Type B pancreatic cell (in vitro differentiated cells): Measurements from ENCODE around the gene SMIM12. TPM values are rescaled to one million over a fixed set of nuclear protein-coding genes. Genes with fewer than 3 reads are reported as not detected.

Experiments
- DNase-seq: peaks from one replicate; pipeline ENCODE4 v3.0.0; 2021; ENCODE audit warnings: mixed read lengths; ENCODE audit not compliant: unreplicated experiment; ENCODE audit errors: extremely low spot score
- H3K27ac Mint-ChIP-seq: 2 replicates; pipeline ENCODE4 v1.8.0; 2021; ENCODE audit warnings: mild to moderate bottlenecking, mixed read lengths
- H3K27me3 Mint-ChIP-seq: 2 replicates; pipeline ENCODE4 v1.8.0; 2021; ENCODE audit warnings: mixed read lengths
- H3K36me3 Mint-ChIP-seq: 2 replicates; pipeline ENCODE4 v1.8.0; 2021; ENCODE audit warnings: mixed read lengths
- H3K4me1 Mint-ChIP-seq: one replicate; pipeline ENCODE4 v1.8.0; 2021; ENCODE audit warnings: mixed read lengths; ENCODE audit not compliant: unreplicated experiment
- H3K4me3 Mint-ChIP-seq: 2 replicates; pipeline ENCODE4 v1.8.0; 2021; ENCODE audit warnings: mild to moderate bottlenecking, mixed read lengths
- H3K9me3 Mint-ChIP-seq: 2 replicates; pipeline ENCODE4 v1.8.0; 2021; ENCODE audit warnings: mixed read lengths
- total RNA-seq: library from RNA; stranded (reverse); gene quantifications from 2 replicates; pipeline ENCODE4 v1.2.1, GENCODE V29; 2021; ENCODE audit warnings: low replicate concordance
- TF ChIP-seq, protein P1 (sequence below): fragments of 200-600 bp; sonication (generic); conservative IDR thresholded peaks from 2 replicates; pipeline ENCODE4 v1.5.0; 2021; ENCODE audit warnings: antibody characterized with exemption, mild to moderate bottlenecking

The SMIM12 gene
- total RNA-seq, 1 donor from 2014 or later, result 39.0 TPM

DNA sequence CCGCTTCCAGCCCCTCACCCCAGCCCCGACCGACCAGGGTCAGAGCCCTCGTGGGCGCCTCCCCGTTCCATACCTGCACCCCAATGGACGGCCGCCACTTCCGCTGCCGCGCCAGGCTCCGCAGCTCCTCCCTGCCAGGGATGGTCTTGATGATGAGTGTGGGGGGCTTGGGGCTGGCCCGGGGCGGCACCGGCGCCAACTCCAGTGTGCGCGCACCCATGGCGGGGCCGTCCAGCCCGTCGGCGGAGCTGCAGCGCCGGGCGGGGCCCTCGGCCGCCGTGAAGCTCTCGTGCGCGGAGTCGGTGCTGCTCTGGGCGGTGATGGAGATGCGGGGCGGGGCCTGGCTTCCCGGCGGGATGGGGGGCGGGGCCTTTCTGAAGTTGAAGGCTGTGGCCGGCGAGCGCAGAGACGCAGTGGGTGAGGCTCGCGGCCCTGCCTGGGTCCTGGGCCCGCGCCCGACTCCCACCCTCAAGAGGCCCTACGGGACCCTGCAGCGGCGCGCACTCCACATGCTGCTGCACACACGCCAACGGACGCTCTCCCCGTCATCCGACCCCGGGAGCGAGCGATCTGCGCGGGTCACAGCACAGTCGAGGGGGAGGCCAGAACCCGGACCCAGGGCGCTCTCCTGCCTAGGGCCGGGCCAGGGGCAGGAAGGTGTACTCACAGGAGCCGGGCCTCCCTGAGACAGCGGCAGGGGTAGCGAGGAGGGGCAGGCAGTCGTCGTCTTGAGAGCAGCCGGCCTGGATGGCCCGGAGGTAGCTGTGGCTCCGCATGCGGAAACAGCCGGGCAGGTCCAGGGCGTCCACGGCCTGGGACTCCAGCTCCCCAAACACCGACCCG, 26.1 kb upstream of the SMIM12 start:
- TF ChIP-seq, protein P1, sequence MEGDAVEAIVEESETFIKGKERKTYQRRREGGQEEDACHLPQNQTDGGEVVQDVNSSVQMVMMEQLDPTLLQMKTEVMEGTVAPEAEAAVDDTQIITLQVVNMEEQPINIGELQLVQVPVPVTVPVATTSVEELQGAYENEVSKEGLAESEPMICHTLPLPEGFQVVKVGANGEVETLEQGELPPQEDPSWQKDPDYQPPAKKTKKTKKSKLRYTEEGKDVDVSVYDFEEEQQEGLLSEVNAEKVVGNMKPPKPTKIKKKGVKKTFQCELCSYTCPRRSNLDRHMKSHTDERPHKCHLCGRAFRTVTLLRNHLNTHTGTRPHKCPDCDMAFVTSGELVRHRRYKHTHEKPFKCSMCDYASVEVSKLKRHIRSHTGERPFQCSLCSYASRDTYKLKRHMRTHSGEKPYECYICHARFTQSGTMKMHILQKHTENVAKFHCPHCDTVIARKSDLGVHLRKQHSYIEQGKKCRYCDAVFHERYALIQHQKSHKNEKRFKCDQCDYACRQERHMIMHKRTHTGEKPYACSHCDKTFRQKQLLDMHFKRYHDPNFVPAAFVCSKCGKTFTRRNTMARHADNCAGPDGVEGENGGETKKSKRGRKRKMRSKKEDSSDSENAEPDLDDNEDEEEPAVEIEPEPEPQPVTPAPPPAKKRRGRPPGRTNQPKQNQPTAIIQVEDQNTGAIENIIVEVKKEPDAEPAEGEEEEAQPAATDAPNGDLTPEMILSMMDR, result no peak
- Mint-ChIP-seq H3K9me3 (no peaks in the 10 kb centered on the region), H3K27me3 (peaks cover 88% of the 10 kb centered on the region)

GRCh38 chr1:34884961-34885360, 25.4 kb upstream of the SMIM12 start:
- peak overlapping the region; percentile 79 for H3K4me3 Mint-ChIP-seq
- TF ChIP-seq, protein P1, result no peak
- no peak for DNase-seq
- no peaks in the 10 kb centered on the region for H3K9me3 Mint-ChIP-seq
- peaks cover 3% of the 10 kb centered on the region for H3K36me3 Mint-ChIP-seq
- no peak overlapping the region for H3K27ac Mint-ChIP-seq
- peaks cover 91% of the 10 kb centered on the region for H3K27me3 Mint-ChIP-seq
- no peaks in the 10 kb centered on the region for H3K4me1 Mint-ChIP-seq

More for the DNA sequence above, 26.1 kb upstream of the SMIM12 start:
- Mint-ChIP-seq H3K27ac (no peak overlapping the region), H3K36me3 (peaks cover 3% of the 10 kb centered on the region), H3K4me1 (no peaks in the 10 kb centered on the region), H3K4me3 (peak overlapping the region; percentile 55)
- DNase-seq, result no peak

- H3K27ac Mint-ChIP-seq, result no peak overlapping the region
- H3K27me3 Mint-ChIP-seq, result peaks cover 91% of the 10 kb centered on the region
- no peak for DNase-seq
- no peaks in the 10 kb centered on the region for H3K4me1 Mint-ChIP-seq
- no peak overlapping the region for H3K4me3 Mint-ChIP-seq
- no peaks in the 10 kb centered on the region for H3K9me3 Mint-ChIP-seq
- TF ChIP-seq, protein P1, result no peak
- peaks cover 3% of the 10 kb centered on the region for H3K36me3 Mint-ChIP-seq
These were observed 25.0 kb upstream of the SMIM12 start for GRCh38 chr1:34884536-34884935.

DNA sequence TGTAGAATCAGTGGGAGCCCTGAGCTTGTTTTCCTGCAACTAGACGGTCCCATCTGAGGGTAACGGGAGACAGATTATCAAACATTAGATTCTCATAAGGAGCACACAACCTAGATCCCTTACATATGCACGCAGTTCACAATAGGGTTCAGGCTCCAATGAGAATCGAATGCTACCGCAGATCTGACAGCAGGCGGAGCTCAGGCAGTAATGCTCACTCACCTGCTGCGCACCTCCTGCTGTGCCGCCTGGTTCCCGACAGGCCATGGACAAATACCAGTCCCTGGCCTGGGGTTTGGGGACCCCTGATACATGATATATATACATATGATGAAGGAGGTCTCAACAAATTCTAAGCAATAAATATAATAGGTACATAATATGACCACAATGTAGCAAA, 19.7 kb upstream of the SMIM12 start:
- TF ChIP-seq, protein P1, result no peak
- Mint-ChIP-seq H3K4me1 (no peaks in the 10 kb centered on the region), H3K36me3 (peaks cover 3% of the 10 kb centered on the region), H3K27me3 (peaks cover 87% of the 10 kb centered on the region), H3K9me3 (no peaks in the 10 kb centered on the region), H3K4me3 (no peak overlapping the region), H3K27ac (no peak overlapping the region)
- DNase-seq, result no peak

- peaks cover 90% of the 10 kb centered on the region for H3K27me3 Mint-ChIP-seq
- H3K4me3 Mint-ChIP-seq, result no peak overlapping the region
- H3K27ac Mint-ChIP-seq, result no peak overlapping the region
- H3K9me3 Mint-ChIP-seq, result no peaks in the 10 kb centered on the region
- no peaks in the 10 kb centered on the region for H3K36me3 Mint-ChIP-seq
- no peaks in the 10 kb centered on the region for H3K4me1 Mint-ChIP-seq
- TF ChIP-seq, protein P1, result no peak
- DNase-seq, result no peak
These were observed 16.9 kb upstream of the SMIM12 start for GRCh38 chr1:34876406-34876805.
